LHCN-M2 (cell line): Measurements from ENCODE around the gene SOST. TPM values are rescaled to one million over a fixed set of nuclear protein-coding genes. Genes with fewer than 3 reads are reported as not detected.

Source experiments
- DNase-seq: peaks from one replicate; pipeline ENCODE4 v3.0.0-alpha.2; 2012; ENCODE audit warnings: low read depth
- total RNA-seq: library from RNA; depleted of rRNA; stranded (reverse); fragments of >200 nt; gene quantifications from 2 replicates; pipeline ENCODE4 v1.2.3, GENCODE V29; 2014

SOST gene
- total RNA-seq, 1 experiment from 2014 or later = not detected

DNA sequence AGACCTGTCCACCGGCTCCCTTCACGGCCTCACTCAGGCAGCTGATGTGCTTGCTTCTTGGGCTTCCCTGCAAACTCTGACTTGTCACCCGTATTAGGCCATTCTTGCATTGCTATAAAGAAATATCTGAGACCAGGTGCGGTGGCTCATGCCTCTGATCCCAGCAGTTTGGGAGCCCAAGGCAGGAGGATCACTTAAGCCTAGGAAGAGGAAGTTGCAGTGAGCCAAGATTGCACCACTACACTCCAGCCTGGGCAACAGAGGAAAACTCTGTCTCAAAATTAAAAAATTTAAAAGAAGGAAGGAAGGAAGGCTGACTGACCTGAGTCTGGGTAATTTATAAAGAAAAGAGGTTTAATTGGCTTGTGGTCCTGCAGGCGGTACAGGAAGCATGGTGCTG is 17.0 kb downstream of the SOST start:
- no peak for DNase-seq

DNA sequence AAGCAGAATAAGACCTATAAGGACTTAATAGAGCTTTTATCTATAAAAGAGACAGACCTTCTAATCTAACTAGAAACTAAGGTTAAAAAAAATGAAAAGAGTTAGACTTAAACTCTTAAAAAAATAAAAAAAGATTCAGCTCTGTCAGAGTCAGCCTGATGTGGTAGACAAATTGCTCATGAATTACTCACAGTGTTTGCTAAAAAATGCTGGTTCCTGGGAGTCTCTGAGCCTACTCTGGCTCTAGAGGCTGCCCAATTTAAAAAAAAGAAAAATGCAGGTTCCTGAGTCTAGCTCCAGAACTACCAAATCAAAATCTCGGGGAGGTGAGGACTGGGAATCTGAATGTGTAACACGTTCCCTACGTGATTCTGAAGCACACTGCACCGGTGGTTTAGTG is 18.1 kb downstream of the SOST start:
- DNase-seq = peak; percentile 82

DNA sequence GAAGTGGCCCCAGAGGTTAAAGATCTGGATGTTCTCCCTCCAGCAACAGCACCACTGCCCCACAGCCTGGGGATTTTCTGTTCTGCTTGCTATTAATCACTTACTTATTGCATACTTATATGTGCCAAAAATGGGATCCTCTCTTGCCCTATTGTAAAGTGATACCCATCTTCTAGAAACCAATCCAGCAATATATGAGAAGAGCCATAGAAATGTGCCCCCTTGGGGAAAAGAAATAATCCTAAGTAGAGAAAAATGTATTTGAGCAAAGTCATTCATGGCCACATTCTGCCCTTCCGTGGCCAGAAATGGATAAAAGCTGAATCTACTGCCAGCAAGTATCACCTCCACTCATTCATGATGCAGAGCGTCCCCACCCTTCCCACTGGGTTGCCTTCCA is 20.9 kb downstream of the SOST start:
- no peak for DNase-seq

GRCh38 chr17:43736389-43736788 is 22.2 kb downstream of the SOST start:
- peak; percentile 26 for DNase-seq

- peak; percentile 94 for DNase-seq
Measured at GRCh38 chr17:43734376-43734775, 24.2 kb downstream of the SOST start.

DNA sequence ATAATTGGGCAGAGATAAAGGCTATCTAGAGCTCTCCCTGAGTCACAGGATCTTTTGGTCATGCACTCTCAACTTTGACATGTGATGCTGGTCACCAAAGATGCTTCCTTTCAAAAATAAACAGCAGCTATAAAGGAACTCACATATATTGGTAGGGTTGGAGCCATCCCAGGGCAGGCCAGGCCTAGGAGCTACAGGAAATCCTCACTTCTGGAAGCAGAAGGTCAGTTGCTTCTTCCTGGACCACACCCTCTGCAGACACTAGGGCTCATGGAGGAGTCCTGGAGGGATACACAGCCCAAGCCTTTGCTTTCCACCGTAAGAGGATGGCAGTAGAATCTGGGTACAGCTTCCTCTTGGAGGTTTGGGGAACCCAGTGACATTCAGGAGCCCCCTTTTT is 24.6 kb downstream of the SOST start:
- DNase-seq = peak; percentile 19

GRCh38 chr17:43732958-43733357 is 25.6 kb downstream of the SOST start:
- DNase-seq = peak; percentile 94

GRCh38 chr17:43728081-43728480 is 30.5 kb downstream of the SOST start:
- no peak for DNase-seq

- DNase-seq = peak; percentile 93
Measured at GRCh38 chr17:43723697-43724359, 34.8 kb downstream of the SOST start.

DNA sequence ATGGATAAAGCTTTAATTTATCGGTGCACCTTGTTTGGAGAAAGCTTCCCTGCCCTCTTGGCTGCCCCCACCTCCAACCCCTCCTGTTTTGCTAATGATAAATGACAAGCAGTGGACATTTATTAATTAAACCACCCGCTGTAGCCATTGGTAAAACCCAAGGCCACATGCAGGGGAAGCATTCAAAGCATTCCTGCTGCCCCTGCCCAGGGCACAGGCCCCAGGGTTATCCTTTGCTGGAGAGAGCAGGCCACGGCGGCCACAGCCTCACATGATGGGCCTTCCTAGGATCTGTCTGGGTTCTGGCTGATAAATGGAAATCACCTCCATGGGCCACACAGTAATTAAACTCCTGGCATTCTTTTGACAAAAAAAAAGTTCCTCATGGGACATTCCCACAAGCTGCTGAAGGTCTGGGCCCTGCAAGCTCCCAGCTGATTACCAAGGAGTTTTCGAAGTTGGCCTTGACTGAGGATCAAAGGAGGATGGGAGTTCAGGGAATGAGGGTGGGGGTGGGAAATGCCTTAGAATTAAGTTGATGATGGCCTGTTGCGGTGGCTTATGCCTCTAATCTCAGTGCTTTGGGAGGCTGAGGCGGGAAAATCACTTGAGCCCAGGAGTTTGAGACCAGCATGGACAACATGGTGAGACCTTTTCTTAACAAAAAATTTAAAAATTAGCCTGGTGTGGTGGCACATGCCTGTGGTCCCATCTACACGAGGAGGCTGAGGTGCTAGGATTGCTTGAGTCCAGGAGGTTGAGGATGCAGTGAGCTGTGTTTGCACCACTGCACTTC is 35.5 kb downstream of the SOST start:
- DNase-seq = no peak

DNA sequence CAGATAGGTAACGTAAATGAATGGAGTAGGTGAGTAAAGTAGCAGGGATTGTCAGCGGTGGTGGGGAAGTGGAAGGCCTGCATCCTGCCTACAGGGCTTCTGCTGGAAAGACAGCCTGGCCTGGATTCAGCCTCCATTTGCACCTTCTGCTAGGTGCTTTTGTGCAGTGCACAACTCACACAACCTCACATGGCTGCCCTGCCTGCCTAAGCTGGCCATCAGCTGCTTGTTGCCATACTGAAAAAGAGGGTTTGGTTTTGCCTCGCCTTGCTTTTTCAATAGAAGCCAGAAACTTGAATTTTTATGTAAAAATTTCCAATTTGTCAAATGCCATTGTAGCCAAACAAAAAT is 36.3 kb downstream of the SOST start:
- DNase-seq = no peak

DNA sequence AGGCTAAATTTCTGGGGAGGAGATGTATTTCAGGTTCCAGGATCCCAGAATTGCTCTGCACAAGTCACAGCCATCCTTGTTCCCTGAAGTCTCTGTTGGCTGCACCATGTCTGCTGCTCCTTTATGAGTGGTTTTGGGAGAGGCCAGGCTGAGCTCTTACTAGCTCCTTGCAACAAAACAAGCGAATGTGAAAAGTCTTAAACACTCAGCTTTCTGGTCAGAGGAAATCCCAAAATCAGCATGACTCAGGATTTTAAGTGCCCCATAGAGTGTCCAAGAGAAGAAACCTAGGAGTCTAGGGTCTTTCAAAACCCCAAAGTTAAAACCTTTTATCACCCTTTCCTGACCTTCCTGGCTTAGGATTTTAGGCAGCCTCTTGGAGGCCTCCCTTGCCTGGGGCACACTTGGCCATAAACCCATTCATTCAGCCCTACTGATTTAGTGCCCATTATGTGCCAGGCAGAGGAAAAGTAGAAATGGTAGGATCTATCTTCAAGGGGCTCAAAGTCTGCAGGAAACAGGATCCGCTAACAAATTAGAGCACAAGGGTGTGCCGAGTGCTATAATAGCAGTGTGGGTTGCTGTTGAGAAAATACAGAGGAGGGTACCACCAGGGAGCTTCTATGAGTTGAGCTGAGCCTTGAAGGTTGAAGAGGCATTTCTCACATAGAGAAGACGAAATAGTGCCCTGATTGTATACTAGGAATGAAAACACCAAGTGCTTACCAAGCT is 36.9 kb downstream of the SOST start:
- DNase-seq = peak; percentile 32

DNA sequence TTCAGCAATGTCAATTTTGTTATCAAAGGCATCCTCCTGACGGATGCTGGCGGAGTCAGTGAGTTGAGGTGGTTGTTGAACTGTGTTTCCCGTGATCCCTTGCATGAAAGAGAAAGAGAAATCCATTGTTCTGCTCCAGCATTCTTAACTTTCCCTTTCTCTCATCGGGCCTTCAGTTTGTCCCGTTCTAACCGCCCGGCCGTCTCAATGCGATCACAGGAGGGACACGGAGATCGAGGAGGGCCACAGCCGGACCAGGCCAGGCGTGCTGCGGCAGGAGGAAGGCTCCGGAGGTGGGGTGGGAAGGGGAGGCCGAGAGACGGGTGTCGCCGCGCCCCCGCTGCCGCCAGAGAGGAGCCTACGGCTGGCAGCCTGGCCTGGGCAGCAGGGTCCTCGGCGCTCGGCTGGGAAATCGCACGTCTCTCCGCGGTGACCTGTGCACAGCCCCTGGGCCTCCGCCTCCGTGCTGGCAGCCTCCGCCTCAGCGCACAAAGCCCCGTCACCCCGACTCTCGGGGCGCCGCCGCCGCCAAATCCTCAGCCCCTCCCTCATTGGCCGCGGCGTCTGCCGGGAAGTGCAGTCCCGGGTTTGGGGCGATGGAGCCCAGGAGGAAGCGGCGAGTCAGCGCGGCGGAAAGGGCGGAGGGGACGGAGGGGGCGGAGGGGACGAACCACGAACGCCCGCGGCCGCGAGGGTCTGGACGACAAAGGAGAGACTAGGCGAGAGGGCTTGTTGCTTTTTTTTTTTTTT is 38.1 kb downstream of the SOST start:
- peak; percentile 55 for DNase-seq

DNA sequence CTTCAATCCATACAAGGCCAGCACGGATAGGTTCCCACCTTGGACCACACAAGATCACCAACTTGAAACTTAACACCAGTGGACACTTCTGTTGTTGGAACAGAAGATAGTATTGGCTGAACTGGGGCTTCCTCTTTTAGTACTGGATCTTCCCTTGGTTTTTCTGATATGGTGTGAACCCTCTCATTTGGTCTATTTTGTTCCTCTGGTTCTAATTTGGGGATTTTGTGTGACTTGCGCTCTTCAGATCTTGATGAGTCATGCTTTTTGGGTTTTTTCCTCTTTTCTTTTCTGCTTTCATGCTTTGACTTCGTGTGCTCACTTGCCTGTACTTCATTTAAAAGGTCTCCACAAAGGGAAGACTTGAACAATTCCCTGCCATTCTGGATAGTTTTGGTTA is 39.0 kb downstream of the SOST start:
- no peak for DNase-seq

DNA sequence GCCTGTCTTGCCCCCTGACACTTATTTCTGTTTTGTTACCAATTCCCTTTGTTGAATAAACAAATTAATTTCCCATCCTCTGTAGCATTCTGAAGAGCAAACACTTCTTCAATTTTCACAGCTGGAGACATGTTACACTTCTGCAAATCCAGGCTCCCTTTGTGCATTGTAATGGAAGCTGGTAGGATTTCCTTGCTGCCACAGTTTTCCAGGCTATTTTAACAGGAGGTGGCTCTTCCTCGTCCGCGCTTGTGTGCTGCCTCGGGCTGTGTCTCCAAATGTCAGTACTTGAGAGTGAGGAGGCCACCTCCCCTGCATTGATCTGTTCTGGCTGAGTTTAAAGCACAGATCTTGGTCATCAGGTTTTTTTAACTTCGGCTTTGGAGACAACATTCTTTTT is 40.0 kb downstream of the SOST start:
- DNase-seq = no peak

DNA sequence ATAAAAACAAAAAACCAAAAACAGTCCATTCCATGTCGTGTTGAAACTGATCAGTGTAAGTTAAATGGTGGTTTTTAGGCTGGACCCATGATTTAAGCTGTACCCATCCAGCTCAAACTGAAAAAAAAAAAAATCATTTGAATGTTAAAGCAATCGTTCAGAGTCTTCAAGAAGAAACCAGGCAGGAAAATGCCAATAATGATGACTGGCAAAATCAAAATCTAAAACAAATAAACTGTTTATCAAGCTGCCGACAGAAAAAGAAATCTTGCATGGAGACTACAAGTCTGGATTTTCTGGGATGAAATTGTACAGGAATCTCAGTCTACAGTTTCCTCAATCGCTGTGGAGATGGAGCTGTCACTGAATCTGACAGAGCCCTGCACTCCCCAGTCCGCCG is 40.7 kb downstream of the SOST start:
- no peak for DNase-seq

DNA sequence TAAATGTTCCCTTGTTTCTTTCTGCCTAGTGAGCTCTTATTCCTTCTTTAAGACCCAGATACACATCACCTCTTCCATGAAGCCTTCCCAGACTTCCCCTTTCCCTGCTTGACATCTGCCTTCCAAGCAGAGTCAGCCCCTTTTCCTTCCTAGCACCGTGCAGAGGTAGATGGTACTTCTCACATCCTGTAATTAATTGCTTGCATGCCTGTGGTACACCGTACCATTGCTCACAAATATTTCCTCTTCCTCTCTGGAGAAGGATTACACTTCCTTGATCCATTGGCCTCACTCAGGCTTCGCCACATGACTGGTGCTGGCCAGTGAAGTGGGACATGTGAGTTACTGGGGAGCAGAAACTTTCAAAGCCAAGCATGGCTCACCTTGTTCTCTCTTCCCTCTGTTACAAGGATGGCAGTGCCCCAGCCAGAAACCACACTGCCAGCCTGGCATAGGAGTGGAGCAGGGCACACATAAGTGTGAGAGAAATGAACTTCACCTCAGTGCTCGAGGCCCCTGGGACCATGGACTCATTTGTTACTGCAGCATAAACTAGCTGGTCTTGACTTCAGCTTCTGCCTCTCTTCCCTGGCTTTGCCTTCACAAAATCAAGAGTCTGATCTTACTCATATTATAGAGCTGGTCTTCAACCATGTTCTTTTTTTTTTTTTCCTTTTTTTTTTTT is 44.0 kb downstream of the SOST start:
- peak; percentile 60 for DNase-seq

DNA sequence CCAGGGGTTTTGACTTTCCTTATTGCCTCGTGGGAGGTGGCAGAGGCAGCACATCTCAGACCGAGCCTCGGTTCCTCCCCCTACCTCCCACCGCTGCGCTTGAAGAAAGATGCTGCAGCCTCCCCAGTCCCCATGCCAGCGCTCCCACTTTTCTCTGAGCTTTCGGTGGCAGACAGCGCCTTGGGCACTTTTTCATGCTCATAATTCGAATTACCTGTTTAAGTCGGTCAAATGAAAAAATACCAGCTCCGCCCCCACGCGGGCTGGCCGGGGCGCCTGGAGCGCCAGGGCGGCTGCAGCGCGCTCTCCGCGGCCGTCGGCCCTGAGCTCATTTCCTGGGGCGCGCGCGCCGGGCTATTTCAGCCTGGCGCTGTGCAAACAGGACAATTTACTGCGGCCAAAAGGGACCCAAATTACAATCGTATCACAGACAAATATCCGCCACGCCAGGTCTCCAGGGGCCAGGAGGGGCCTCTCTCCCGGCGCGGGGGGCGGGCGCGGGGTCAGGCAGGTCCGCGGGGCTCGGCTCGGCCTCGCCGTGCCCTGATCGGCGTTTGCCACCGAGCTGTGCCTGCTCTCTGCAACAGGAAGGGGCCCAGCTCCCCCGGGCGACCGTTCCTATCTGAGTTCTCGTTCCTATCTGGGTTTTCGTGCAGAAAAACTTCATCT is 45.0 kb downstream of the SOST start:
- no peak for DNase-seq

- DNase-seq = no peak
Measured at GRCh38 chr17:43712397-43712796, 46.2 kb downstream of the SOST start.

GRCh38 chr17:43710101-43710500 is 48.5 kb downstream of the SOST start:
- no peak for DNase-seq

- DNase-seq = no peak
Measured at GRCh38 chr17:43709210-43709609, 49.4 kb downstream of the SOST start.
